NCI-H146 treated with DMSO at 0.1 percent for 48 hours (cell line): ENCODE results near the gene UHRF1.
"Not testable (repeated sequence)": the region's sequence is repeated elsewhere in the genome, so short reads cannot be mapped to it uniquely, and the experiment has no call there.

ENCODE experiments used
- DNase-seq: peaks from one replicate; lab custom pipeline; 2025; ENCODE audit not compliant: unreplicated experiment; lab: John Stamatoyannopoulos, UW

The UHRF1 gene

DNA sequence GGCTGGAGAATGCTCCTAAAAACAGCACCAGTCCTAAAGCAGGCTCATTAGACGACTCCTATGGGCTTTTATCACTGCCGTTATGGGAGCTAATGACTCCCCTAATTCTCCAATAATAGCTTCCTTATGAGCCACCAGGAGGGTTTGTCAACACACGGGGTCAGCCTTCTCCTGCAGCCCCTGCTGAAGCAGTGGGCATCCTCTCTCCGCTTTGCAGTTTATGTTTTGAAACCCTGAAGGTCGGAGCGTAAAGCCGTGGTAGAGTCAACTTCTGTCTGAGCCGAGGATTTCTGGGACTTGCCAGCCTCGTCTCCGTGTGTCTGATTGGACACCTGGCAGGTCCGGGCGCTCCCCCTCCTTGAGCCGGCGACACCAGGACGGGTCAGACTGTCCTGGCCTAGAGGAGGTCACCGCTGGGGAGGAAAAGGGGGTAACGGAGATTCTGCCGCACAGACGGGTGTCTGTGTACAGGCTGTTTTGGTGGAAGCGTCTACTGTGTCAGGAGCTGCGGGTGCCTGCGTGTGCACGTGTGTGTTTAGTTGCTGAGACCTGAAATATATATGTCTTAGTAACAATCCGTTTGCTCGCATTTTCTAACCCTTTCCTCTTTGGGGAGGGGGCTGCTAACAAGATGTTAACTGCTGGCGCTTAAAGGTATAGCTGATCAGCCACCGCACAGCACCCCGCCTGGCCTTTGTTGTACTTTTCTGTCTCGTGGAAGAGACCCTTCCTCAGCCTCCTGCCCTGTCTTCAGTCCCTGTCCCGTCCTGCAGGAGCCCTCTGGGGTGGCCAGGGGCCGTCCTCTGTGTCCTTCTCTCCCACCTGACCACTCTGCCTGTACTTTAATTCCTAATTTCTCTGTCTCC lies 61.5 kb downstream of the UHRF1 start:
- DNase-seq, result peak; percentile 12

GRCh38 chr19:4971424-4971793 lies 62.1 kb downstream of the UHRF1 start:
- DNase-seq, result peak; percentile 18

DNA sequence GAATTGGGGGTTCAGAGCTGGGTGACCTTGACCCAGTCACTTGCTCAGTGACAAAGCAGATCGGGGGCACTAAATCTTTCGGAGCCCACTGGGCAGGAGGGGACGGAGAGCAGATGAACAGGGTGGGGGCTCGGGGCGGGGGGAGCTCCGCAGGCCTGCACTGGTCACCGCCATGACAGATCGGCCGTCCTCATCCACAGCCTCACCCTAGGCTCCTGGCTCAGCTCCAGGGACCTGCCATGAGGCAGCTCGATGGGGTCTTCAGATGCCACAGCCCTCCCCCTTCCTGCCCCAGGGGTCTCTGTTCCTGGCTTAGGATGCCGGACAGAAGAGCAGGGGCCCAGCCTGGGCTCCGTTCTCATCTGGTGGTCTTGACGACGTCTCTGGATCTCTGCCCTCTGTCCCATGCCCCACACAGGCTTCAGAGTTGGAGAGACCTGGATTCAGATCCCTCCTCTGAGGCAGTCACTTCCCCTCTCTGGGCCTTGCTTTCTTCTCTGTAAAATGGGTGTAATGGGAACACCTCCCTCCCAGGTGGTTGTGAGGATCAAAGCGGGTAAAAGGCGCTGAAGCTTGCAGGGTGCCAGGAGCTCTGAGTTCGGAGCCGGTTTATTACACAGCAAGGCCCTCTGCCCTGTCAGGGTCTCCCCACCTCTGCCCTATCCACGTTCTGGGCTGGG lies 62.7 kb downstream of the UHRF1 start:
- no peak for DNase-seq

- DNase-seq, result no peak
Observed at GRCh38 chr19:4972509-4973230, 63.4 kb downstream of the UHRF1 start.

- DNase-seq, result no peak
Observed at GRCh38 chr19:4974880-4975469, 65.7 kb downstream of the UHRF1 start.

GRCh38 chr19:4975601-4976000 lies 66.3 kb downstream of the UHRF1 start:
- not testable (repeated sequence) for DNase-seq

- no peak for DNase-seq
Observed at GRCh38 chr19:4976401-4977298, 67.3 kb downstream of the UHRF1 start.

DNA sequence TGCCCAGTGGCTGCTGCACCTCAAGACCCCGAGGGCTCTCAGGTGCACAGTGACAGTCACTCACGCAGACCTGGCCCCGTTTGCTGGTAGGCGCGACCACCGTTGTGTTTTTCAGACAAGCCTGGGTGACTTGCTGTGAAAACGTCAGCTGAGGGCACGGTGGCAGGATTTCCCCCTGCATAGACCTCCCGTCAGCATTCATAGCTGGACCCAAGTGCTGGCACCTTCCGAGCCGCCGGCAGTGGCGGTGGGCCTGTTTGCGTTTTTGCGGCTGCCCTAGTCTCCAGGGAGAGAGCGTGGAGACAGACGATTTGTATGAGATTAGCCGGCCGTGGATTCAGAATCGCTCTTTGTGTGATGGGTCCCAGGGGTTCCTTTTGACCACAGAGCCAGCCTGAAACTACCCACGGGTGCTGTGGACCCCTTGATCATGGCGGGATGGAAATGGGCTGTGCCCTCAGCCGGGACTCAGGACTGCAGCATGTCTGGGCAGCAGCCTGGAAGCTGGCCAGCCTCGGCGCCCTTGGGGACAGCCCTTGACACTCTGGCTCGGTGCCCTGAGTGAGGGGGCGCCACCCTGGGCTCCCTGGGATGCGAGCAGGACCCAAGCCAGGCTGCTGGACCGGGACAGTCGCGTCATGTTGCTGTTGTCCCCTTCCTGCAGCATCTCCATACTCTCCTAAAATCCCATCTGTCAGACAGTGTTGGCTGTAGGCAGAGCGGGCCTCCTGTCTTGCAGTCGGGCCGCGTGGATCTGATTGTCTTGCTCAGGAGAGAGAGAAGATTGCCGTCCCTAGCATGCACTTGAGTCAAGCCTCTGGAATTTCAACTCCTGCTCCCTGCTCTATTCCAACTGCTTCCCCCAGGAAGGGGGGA lies 68.2 kb downstream of the UHRF1 start:
- no peak for DNase-seq

GRCh38 chr19:4979211-4979807 lies 70.0 kb downstream of the UHRF1 start:
- DNase-seq, result no peak

DNA sequence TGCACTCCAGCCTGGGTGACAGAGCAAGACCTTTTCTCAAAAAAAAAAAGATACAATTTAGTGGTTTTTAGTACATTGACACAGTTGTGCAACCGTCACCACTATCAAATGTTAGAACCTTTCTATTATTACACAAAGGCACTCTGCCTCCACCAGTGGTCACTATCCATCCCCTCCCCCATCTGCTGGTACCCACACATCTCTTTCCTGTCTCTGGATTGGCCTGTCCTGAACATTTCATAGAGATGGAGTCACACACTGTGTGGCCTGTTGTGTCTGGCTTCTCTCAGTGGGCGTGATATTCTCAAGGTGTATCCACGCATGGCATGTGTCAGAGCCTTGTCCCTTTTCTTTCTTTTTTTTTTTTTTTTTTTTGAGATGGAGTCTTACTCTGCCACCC lies 70.8 kb downstream of the UHRF1 start:
- no peak for DNase-seq

- no peak for DNase-seq
Observed at GRCh38 chr19:4980838-4981680, 71.8 kb downstream of the UHRF1 start.

DNA sequence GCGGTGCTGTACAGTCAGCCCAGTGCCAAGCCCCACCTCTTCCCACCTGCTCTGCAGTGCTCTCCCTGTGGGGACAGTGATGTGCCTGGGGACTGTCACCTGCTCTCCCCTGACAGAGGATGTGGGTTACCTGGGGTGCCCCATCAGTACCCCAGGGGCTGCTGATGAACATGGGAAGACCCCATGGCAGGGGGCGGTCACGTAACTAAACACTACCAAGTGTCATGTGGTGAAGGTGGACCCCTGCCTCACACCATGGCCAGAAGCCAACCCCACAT lies 72.3 kb downstream of the UHRF1 start:
- DNase-seq, result no peak

GRCh38 chr19:4983346-4984105 lies 74.2 kb downstream of the UHRF1 start:
- DNase-seq, result no peak

DNA sequence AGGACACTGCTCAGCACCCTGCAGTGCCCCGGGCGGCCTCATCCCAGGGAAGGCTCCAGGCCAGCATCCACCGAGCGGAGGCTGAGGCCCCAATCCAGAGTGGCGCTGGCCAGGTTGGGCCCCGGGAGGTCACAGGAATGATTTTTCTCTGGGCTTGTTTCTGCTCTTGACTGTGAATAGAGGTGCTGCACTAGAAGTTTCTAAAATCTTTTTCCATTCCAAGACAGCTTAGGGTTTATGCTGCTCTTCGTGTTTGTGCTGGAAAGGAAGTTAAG lies 74.7 kb downstream of the UHRF1 start:
- DNase-seq, result no peak

DNA sequence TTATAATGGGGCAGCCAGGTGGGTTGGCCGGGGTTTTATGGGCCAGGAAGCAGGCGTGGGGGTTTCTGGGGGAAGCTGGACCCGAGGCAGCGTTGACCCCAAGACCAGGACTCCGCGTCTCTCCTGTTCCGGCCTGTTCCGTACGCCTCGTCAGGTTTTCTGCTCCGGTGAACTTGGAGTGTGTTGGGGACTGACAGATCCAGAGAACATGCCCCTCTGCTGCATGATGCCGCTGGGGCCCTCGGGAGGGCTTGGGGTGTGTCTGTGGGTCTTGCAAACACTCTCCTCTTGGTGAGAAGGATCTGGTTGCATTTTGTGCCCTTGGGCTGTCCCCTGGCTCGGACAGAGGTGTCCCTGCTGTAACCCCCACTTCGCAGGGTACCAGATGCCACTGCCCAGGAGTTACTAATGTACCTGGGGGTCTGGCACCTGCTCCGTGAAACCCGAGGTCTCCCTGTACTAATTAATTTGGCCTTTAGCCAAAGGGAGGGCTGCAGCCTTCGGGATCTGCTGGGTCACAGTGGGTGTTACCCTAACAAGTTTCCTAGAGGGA lies 75.2 kb downstream of the UHRF1 start:
- DNase-seq, result no peak

- DNase-seq, result no peak
Observed at GRCh38 chr19:4985551-4985991, 76.3 kb downstream of the UHRF1 start.

DNA sequence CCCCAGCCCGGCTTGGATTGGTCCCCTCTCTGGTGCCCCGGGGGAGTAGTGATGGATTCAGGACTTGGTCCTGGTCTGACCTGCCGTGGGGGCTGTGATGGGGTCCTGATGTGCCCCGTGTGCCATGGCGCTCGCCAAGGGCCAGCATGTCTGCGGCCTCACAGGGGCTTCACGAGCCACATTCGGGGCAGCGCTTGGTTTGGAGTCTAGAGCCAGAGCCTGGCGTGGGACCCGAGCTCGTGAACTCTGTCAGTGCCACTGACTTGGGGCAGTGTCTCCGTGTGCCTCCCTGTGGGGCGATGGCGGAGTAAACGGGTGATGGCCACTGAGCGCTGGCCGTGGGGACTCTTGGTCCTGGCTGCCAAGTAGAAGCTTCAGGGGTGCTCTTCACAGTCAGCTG lies 76.8 kb downstream of the UHRF1 start:
- no peak for DNase-seq

DNA sequence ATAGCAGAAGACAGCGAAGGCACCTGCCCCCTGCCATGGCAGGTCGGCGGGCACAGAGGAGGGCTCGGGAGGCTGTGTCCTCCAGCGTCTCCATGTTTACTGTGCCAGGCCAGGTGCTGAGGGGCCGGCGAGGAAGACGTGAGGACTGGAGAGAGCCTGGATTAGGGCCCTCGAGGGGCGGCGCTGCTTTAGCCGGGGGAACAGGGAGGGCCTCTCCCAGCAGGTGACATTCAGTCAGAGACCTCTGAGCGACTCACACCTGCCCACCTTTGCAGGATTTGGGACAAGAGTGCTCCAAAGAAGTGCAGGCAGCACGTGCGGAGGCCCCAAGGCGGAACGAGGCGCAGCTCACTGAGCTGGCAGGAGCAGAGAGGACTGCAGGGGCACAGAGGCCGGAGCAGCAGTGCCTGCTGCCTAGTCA lies 77.2 kb downstream of the UHRF1 start:
- DNase-seq, result no peak
